ENCODE data around the gene HAVCR2.

DNA sequence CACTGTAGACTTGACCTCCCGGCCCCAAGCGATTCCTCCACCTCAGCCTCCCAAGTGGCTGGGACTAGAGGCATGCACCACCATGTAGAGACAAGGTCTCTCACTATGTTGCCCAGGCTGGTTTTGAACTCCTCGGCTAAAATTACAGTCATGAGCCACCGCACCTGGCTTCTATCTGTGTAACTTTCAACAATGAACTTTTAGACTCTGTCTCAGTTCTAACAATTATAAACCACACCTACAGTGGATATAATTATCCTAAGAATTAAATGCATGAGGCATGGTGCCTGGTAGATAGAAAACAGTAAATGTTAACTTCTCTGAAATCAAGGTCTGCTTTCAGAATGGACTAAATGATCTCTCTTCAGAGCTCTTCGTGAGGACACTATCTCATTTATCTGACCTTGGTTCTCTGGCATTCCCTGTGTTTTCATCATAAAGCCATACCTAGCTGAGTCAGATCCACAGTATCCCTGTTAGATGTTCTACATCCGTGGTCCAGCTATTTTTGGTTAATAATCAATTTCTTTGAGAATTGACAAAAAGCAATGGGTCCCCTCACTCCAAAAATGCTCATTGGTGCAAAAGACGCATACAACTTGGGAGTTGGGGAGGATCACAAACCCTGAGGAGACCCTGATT is 57.1 kb downstream of the HAVCR2 start:
- TF ChIP-seq CTCF (IDR thresholded peaks at IDR 0.05; ENCODE audit: poor library complexity, severe bottlenecking) (no peak), TAF1 (IDR thresholded peaks at IDR 0.05; ENCODE audit: low read depth) (no peak), RAD21 (conservative IDR thresholded peaks at IDR 0.05) (no peak), POLR2AphosphoS5 (IDR thresholded peaks at IDR 0.05) (no peak)
- TF ChIP-seq, protein P1, sequence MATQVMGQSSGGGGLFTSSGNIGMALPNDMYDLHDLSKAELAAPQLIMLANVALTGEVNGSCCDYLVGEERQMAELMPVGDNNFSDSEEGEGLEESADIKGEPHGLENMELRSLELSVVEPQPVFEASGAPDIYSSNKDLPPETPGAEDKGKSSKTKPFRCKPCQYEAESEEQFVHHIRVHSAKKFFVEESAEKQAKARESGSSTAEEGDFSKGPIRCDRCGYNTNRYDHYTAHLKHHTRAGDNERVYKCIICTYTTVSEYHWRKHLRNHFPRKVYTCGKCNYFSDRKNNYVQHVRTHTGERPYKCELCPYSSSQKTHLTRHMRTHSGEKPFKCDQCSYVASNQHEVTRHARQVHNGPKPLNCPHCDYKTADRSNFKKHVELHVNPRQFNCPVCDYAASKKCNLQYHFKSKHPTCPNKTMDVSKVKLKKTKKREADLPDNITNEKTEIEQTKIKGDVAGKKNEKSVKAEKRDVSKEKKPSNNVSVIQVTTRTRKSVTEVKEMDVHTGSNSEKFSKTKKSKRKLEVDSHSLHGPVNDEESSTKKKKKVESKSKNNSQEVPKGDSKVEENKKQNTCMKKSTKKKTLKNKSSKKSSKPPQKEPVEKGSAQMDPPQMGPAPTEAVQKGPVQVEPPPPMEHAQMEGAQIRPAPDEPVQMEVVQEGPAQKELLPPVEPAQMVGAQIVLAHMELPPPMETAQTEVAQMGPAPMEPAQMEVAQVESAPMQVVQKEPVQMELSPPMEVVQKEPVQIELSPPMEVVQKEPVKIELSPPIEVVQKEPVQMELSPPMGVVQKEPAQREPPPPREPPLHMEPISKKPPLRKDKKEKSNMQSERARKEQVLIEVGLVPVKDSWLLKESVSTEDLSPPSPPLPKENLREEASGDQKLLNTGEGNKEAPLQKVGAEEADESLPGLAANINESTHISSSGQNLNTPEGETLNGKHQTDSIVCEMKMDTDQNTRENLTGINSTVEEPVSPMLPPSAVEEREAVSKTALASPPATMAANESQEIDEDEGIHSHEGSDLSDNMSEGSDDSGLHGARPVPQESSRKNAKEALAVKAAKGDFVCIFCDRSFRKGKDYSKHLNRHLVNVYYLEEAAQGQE (IDR thresholded peaks at IDR 0.05; ENCODE audit: borderline replicate concordance): no peak
